GM23338 (cell line): ENCODE results near the gene SLAMF6. TPM values are rescaled to one million over a fixed set of nuclear protein-coding genes. Genes with fewer than 3 reads are reported as not detected.

Source experiments
- ATAC-seq: fragments of 200-7000 bp; cut with Tn5 transposase; 3 replicates; pipeline ENCODE4 v1.9.1; 2020
- DNase-seq: peaks from one replicate; pipeline ENCODE4 v3.0.0-alpha.2; 2015; ENCODE audit warnings: low spot score
- H2AFZ ChIP-seq: fragments of 200-600 bp; sonication (generic); 2 replicates; pipeline ENCODE4 v1.8.0; 2016; ENCODE audit warnings: antibody characterized with exemption, mild to moderate bottlenecking, moderate library complexity
- H3F3A ChIP-seq: fragments of 200-600 bp; sonication (generic); replicated peaks from 2 replicates; pipeline ENCODE4 v1.8.0; 2017; ENCODE audit warnings: antibody characterized with exemption, mixed run types, low read depth
- H3K27ac ChIP-seq: fragments of 200-600 bp; sonication (generic); 2 replicates; pipeline ENCODE4 v1.6.1; 2016; ENCODE audit warnings: low read depth
- H3K27me3 ChIP-seq: fragments of 200-600 bp; sonication (generic); 2 replicates; pipeline ENCODE4 v1.8.0; 2016; ENCODE audit warnings: mild to moderate bottlenecking, mixed run types, moderate library complexity; ENCODE audit not compliant: insufficient read depth
- H3K36me3 ChIP-seq: fragments of 200-600 bp; sonication (generic); 2 replicates; pipeline ENCODE4 v1.8.0; 2016; ENCODE audit warnings: mild to moderate bottlenecking; ENCODE audit not compliant: insufficient read depth
- H3K4me1 ChIP-seq: fragments of 200-600 bp; sonication (generic); 2 replicates; pipeline ENCODE4 v1.8.0; 2016; ENCODE audit warnings: mild to moderate bottlenecking, moderate library complexity; ENCODE audit not compliant: insufficient read depth
- H3K4me2 ChIP-seq: fragments of 200-600 bp; sonication (generic); 2 replicates; pipeline ENCODE4 v1.7.1; 2017; ENCODE audit warnings: mixed run types
- H3K4me3 ChIP-seq: fragments of 200-600 bp; sonication (generic); 2 replicates; pipeline ENCODE4 v1.6.1; 2016; ENCODE audit warnings: mixed run types
- H3K79me2 ChIP-seq: fragments of 200-600 bp; sonication (generic); replicated peaks from 2 replicates; pipeline ENCODE4 v1.8.0; 2017; ENCODE audit warnings: mild to moderate bottlenecking; ENCODE audit not compliant: insufficient read depth
- H3K9me2 ChIP-seq: fragments of 200-600 bp; sonication (generic); 2 replicates; pipeline ENCODE4 v1.8.0; 2017; ENCODE audit not compliant: insufficient read depth
- H4K20me1 ChIP-seq: fragments of 200-600 bp; sonication (generic); replicated peaks from 2 replicates; pipeline ENCODE4 v1.8.0; 2017; ENCODE audit warnings: mild to moderate bottlenecking; ENCODE audit not compliant: insufficient read depth
- H3K27ac Mint-ChIP-seq: 2 replicates; pipeline ENCODE4 v1.8.0; 2020; ENCODE audit warnings: inconsistent platforms, mild to moderate bottlenecking, moderate library complexity, mixed read lengths
- H3K27me3 Mint-ChIP-seq: 3 replicates; pipeline ENCODE4 v1.8.0; 2022; ENCODE audit warnings: low read depth, mild to moderate bottlenecking, moderate library complexity, mixed read lengths, inconsistent platforms; ENCODE audit not compliant: insufficient read depth, poor library complexity
- H3K36me3 Mint-ChIP-seq: 3 replicates; pipeline ENCODE4 v1.8.0; 2021; ENCODE audit warnings: low read depth, mild to moderate bottlenecking, inconsistent platforms, moderate library complexity, mixed read lengths
- H3K4me1 Mint-ChIP-seq: 3 replicates; pipeline ENCODE4 v1.8.0; 2020; ENCODE audit warnings: mild to moderate bottlenecking, inconsistent platforms, mixed read lengths
- H3K4me3 Mint-ChIP-seq: 3 replicates; pipeline ENCODE4 v1.8.0; 2021; ENCODE audit warnings: moderate library complexity, mild to moderate bottlenecking, inconsistent platforms, mixed read lengths
- H3K9me3 Mint-ChIP-seq: 3 replicates; pipeline ENCODE4 v1.8.0; 2020; ENCODE audit warnings: moderate library complexity, mild to moderate bottlenecking, inconsistent platforms, mixed read lengths
- CREB1 ChIP-seq: fragments of 250-450 bp; sonication (Bioruptor Pico); IDR thresholded peaks from 2 replicates; pipeline ENCODE4 v1.5.0; 2020; ENCODE audit warnings: low read depth, mild to moderate bottlenecking, moderate library complexity
- CTCF ChIP-seq, 2 experiments: fragments of 200-600 bp in 1 of 2; sonication (generic) in 1 of 2; conservative IDR thresholded peaks; 2 replicates each; pipeline versions ENCODE4 v1.5.1 to v1.6.1; 2016 to 2017; ENCODE audit warnings: antibody characterized with exemption in 2 of 2, low read depth in 2 of 2, mild to moderate bottlenecking in 2 of 2, moderate library complexity in 1 of 2
- EZH2 ChIP-seq: fragments of 200-600 bp; sonication (generic); IDR thresholded peaks from one replicate; pipeline ENCODE4 v1.8.0; 2017; ENCODE audit warnings: antibody characterized with exemption, mild to moderate bottlenecking, low read depth; ENCODE audit not compliant: unreplicated experiment
- EZH2phosphoT487 ChIP-seq: fragments of 200-600 bp; sonication (generic); IDR thresholded peaks from one replicate; pipeline ENCODE4 v1.8.1; 2018; ENCODE audit warnings: antibody characterized with exemption; ENCODE audit not compliant: unreplicated experiment
- JUNB ChIP-seq: IDR thresholded peaks from one replicate; pipeline ENCODE4 v1.6.1; 2016; ENCODE audit warnings: antibody characterized with exemption; ENCODE audit not compliant: unreplicated experiment
- NANOG ChIP-seq: IDR thresholded peaks from 2 replicates; pipeline ENCODE4 v1.6.1; 2016; ENCODE audit warnings: antibody characterized with exemption, borderline replicate concordance
- POLR2AphosphoS5 ChIP-seq: IDR thresholded peaks from 2 replicates; pipeline ENCODE4 v1.6.1; 2016; ENCODE audit warnings: antibody characterized with exemption, low read depth
- STAT1 ChIP-seq: IDR thresholded peaks from one replicate; pipeline ENCODE4 v1.6.1; 2016; ENCODE audit warnings: antibody characterized with exemption; ENCODE audit not compliant: unreplicated experiment
- ZNF114 ChIP-seq: fragments of 250-450 bp; sonication (Bioruptor Pico); IDR thresholded peaks from 2 replicates; pipeline ENCODE4 v1.5.0; 2020; ENCODE audit warnings: mild to moderate bottlenecking, moderate library complexity
- ZNF331 ChIP-seq: fragments of 250-450 bp; sonication (Bioruptor Pico); IDR thresholded peaks from 2 replicates; pipeline ENCODE4 v1.5.0; 2020; ENCODE audit warnings: low read depth, mild to moderate bottlenecking, moderate library complexity
- ZNF462 ChIP-seq: fragments of 250-450 bp; sonication (Bioruptor Pico); IDR thresholded peaks from 2 replicates; pipeline ENCODE4 v1.5.0; 2020; ENCODE audit warnings: mild to moderate bottlenecking, moderate library complexity
- polyA plus RNA-seq: library from polyadenylated mRNA; unstranded; fragments of >200 nt; fragmentation: Nextera tagmentation; extraction: Ambion mirVana; gene quantifications from 2 replicates; pipeline ENCODE4 v1.2.1, GENCODE V29; 2016
- total RNA-seq: library from RNA; depleted of rRNA; stranded (reverse); fragments of >200 nt; shearing (Covaris generic); gene quantifications from 2 replicates; pipeline ENCODE4 v1.2.3, GENCODE V29; 2014
- TF ChIP-seq, protein P1 (sequence below): IDR thresholded peaks from one replicate; pipeline ENCODE4 v1.6.1; 2018; ENCODE audit warnings: antibody characterized with exemption; ENCODE audit not compliant: unreplicated experiment
- TF ChIP-seq, protein P2 (sequence below): IDR thresholded peaks from 2 replicates; pipeline ENCODE4 v1.6.1; 2016; ENCODE audit warnings: antibody characterized with exemption

SLAMF6 gene
- total and polyA plus RNA-seq, 2 experiments from 2014 or later, result not detected

- Histone ChIP-seq H3K4me1 (no peaks in the 10 kb centered on the region), H3F3A (no peaks in the 10 kb centered on the region), H3K27me3 (no peaks in the 10 kb centered on the region), H3K79me2 (no peaks in the 10 kb centered on the region), H3K36me3 (no peaks in the 10 kb centered on the region), H2AFZ (no peak overlapping the region), H3K4me2 (no peak overlapping the region), H3K27ac (no peak overlapping the region), H3K9me2 (peaks cover 3% of the 10 kb centered on the region; the same call in 1 of the 2 replicates), H4K20me1 (no peaks in the 10 kb centered on the region), H3K4me3 (no peak overlapping the region)
- TF ChIP-seq ZNF114 (CRISPR knock-in tag), result no peak
- TF ChIP-seq ZNF331, result no peak
- TF ChIP-seq STAT1, result no peak
- TF ChIP-seq ZNF462 (CRISPR knock-in tag), result no peak
- TF ChIP-seq EZH2, result no peak
- TF ChIP-seq CTCF (conservative IDR thresholded peaks at IDR 0.05; ENCODE audit: low read depth in 2 of 2), result no peak
- no peak for TF ChIP-seq CREB1 (CRISPR knock-in tag)
- TF ChIP-seq, protein P1, sequence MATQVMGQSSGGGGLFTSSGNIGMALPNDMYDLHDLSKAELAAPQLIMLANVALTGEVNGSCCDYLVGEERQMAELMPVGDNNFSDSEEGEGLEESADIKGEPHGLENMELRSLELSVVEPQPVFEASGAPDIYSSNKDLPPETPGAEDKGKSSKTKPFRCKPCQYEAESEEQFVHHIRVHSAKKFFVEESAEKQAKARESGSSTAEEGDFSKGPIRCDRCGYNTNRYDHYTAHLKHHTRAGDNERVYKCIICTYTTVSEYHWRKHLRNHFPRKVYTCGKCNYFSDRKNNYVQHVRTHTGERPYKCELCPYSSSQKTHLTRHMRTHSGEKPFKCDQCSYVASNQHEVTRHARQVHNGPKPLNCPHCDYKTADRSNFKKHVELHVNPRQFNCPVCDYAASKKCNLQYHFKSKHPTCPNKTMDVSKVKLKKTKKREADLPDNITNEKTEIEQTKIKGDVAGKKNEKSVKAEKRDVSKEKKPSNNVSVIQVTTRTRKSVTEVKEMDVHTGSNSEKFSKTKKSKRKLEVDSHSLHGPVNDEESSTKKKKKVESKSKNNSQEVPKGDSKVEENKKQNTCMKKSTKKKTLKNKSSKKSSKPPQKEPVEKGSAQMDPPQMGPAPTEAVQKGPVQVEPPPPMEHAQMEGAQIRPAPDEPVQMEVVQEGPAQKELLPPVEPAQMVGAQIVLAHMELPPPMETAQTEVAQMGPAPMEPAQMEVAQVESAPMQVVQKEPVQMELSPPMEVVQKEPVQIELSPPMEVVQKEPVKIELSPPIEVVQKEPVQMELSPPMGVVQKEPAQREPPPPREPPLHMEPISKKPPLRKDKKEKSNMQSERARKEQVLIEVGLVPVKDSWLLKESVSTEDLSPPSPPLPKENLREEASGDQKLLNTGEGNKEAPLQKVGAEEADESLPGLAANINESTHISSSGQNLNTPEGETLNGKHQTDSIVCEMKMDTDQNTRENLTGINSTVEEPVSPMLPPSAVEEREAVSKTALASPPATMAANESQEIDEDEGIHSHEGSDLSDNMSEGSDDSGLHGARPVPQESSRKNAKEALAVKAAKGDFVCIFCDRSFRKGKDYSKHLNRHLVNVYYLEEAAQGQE, result no peak
- no peak for TF ChIP-seq NANOG
- TF ChIP-seq JUNB, result no peak
- TF ChIP-seq, protein P2, sequence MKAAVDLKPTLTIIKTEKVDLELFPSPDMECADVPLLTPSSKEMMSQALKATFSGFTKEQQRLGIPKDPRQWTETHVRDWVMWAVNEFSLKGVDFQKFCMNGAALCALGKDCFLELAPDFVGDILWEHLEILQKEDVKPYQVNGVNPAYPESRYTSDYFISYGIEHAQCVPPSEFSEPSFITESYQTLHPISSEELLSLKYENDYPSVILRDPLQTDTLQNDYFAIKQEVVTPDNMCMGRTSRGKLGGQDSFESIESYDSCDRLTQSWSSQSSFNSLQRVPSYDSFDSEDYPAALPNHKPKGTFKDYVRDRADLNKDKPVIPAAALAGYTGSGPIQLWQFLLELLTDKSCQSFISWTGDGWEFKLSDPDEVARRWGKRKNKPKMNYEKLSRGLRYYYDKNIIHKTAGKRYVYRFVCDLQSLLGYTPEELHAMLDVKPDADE, result no peak
- no peak for TF ChIP-seq POLR2AphosphoS5
- no peak for TF ChIP-seq EZH2phosphoT487
- DNase-seq (no peak), ATAC-seq (no peak)
- Mint-ChIP-seq H3K4me1 (no peaks in the 10 kb centered on the region), H3K27me3 (no peaks in the 10 kb centered on the region), H3K36me3 (peaks cover 2% of the 10 kb centered on the region; the same call in 2 of the 3 replicates), H3K9me3 (peaks cover 4% of the 10 kb centered on the region), H3K27ac (no peak overlapping the region), H3K4me3 (no peak overlapping the region)
These were observed 16.1 kb upstream of the SLAMF6 start for GRCh38 chr1:160538985-160539651.
